IPS-11a (cell line): Measurements from ENCODE around the gene CDCP1.
"Not testable (repeated sequence)": the region's sequence is repeated elsewhere in the genome, so short reads cannot be mapped to it uniquely, and the experiment has no call there.

ENCODE experiments used
- H3K4me3 ChIP-seq: one replicate; pipeline ENCODE4 v1.5.1; 2013; ENCODE audit warnings: low read depth, low read length, control low read depth

The CDCP1 gene

GRCh38 chr3:45060165-45060892, 85.8 kb downstream of the CDCP1 start:
- H3K4me3 ChIP-seq: no peak overlapping the region

GRCh38 chr3:45059132-45059531, 87.0 kb downstream of the CDCP1 start:
- H3K4me3 ChIP-seq: no peak overlapping the region

- no peak overlapping the region for H3K4me3 ChIP-seq
These were observed 88.6 kb downstream of the CDCP1 start for GRCh38 chr3:45057557-45057956.

GRCh38 chr3:45056608-45057301, 89.4 kb downstream of the CDCP1 start:
- no peak overlapping the region for H3K4me3 ChIP-seq

DNA sequence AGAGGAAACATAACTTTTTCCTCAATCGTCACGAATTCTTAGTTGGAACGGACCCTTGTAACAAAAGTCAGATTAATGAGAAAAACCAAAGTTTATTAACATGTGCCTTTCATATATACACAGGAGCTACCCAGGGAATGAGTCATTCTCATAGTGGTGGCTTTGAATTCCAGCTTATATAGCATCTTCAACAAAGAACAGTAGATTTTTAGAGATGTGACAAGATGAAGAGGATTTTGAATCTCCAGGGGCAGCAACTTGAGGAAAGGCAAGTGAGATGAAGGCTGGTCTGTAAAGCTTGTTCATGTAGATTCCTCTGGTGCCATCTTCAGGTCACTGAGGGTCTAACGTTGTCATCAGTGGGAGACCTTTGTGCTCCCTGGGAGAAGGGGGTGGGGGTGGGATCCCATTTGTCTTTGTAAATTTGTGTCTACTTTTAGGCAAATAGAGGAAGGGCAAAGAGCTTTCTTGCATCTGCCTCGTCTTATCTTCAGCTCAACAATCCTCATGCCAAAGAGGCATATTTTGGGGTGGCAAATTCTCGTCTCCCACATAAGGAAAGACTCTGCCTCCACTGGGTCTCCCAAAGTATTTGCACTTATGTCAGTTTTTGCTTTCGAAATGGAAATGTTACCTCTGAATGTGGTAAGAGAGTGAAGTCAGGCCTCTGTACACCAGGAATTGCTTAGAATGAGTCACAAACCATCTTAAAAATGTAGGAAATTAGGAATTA, 90.6 kb downstream of the CDCP1 start:
- H3K4me3 ChIP-seq: no peak overlapping the region

DNA sequence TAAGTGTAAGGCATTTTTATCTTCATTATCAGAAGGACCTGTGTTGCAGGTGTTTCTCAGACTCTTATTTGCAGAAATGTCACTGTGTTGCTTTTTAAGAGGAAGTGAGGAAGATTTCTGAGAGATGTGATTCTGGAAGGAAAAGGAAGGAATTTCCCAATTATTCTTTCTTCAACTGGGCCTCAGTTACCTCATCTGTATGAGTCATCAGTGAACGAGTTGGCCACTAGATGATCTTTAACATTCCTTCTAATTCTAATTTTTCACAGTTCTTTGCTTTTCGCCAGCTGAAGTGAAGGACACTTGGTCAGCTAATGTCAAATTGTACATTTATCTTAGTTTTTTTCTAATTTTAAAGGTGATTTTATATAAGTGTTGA, 91.2 kb downstream of the CDCP1 start:
- no peak overlapping the region for H3K4me3 ChIP-seq

DNA sequence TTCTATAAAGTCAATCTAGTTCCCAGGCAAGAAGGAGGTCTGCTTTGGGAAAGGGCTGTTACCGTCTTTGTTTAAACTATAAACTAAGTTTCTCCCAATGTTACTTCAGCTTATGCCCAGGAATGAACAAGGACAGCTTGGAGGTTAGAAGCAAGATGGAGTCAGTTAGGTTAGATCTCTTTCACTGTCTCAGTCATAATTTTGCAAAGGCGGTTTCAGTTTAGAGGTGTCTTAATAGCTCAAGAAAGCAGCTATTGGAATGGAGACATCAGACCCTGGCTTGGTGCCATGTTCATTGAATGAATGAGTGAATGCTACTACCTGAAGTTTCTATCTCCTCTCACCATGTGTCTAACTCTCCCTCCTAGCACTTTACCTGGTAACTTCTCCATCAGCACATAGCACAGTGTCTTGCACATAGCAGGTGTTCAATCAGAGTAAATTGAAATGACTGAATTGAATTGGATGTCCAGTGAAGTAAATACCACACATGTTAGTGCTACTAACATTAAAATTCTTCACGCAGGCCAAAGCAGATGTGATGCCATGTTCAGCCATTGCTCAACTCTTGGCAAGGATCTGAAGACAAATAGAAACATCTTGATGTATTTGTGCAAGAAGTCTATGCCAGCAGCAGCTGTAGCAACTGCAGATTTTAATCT, 91.9 kb downstream of the CDCP1 start:
- no peak overlapping the region for H3K4me3 ChIP-seq

DNA sequence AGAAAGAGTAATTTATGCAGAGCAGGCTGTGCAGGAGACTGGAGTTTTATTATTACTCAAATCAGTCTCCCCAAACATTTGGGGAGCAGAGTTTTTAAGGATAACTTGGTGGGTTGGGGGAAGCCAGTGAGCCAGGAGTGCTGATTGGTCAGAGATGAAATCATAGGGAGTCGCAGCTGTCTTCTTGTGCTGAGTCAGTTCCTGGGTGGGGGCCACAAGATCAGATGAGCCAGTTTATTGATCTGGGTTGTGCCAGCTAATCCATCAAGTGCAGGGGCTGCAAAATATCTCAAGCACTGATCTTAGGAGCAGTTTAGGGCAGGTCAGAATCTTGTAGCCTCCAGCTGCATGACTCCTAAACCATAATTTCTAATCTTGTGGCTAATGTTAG, 92.4 kb downstream of the CDCP1 start:
- H3K4me3 ChIP-seq: not testable (repeated sequence)

GRCh38 chr3:45051685-45052084, 94.5 kb downstream of the CDCP1 start:
- H3K4me3 ChIP-seq: no peak overlapping the region

DNA sequence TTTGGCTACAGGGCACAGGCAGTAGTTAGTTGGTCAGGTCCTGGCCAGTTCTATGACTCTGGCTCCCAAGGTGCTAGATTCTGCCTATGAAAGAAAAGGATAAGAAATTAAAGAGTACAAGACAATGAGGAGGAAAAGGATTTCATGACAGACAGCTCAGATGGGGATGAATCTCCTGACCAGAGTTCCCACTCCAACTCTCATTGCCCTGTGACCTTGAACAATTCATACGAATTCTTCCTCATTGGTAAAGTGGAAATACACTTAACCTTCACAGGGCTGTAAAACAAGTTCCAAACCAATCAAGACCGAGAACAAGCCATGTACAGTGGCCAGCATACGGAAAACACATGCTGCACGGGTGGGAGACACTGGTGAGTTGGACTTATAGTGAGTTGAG, 96.4 kb downstream of the CDCP1 start:
- no peak overlapping the region for H3K4me3 ChIP-seq

GRCh38 chr3:45048244-45048643, 97.9 kb downstream of the CDCP1 start:
- no peak overlapping the region for H3K4me3 ChIP-seq

GRCh38 chr3:45043728-45044299, 102.4 kb downstream of the CDCP1 start:
- no peak overlapping the region for H3K4me3 ChIP-seq

DNA sequence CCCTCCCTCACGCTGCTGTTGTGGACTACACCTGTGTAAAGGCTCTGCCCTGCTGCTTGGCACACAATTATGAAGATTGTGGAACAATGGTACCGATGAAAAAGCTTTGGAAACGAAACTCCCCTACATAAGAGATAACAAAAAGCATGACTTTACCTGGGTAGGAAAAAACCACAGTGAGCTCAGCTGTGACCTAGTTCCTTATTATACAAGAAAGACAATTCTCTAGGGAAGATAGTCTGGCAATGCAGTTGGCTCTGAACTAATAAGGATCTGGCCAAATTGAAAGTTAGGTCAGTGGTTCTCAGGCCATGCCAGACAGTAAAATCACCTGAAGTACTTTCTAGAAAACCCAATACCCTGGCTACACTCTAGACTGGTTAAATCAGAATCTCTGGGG, 104.0 kb downstream of the CDCP1 start:
- H3K4me3 ChIP-seq: no peak overlapping the region

DNA sequence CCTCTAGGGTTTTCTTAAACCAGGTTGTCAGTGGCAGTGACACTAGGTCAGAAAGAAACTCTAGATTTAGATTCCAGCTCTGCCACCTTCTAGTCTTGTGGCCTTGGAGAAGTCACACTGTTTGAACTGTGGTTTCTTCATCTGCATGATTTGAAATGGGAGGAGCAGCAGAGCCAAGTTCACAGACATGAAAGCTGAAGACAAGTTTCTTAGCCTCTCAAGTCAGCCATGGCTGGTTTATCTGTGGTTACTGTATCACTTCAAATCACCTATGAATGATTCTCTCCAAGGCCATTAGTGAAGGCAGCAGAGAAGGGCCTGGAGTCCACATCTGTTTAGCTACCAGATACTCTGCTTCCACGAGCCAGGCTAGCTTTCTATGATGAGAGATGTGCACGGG, 104.5 kb downstream of the CDCP1 start:
- no peak overlapping the region for H3K4me3 ChIP-seq

GRCh38 chr3:45037720-45038455, 108.3 kb downstream of the CDCP1 start:
- no peak overlapping the region for H3K4me3 ChIP-seq

DNA sequence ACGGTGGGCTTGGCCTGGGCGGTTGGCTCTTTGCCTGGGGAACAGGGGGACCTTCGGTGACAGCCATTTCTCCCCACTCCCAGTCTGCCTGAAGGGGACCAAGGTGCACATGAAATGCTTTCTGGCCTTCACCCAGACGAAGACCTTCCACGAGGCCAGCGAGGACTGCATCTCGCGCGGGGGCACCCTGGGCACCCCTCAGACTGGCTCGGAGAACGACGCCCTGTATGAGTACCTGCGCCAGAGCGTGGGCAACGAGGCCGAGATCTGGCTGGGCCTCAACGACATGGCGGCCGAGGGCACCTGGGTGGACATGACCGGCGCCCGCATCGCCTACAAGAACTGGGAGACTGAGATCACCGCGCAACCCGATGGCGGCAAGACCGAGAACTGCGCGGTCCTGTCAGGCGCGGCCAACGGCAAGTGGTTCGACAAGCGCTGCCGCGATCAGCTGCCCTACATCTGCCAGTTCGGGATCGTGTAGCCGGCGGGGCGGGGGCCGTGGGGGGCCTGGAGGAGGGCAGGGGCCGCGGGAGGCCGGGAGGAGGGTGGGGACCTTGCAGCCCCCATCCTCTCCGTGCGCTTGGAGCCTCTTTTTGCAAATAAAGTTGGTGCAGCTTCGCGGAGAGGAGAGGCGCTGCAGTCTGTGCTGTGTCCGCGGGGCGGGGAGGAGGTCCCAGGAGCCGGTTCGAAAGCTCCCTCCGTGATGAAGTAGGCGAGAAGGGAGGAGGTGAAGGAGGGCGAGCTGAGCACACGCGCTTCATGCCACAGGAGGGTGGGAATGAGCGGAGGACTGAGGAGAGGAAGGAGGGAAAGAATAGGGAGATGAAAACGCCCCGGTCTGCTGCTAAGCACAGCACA, 110.5 kb downstream of the CDCP1 start:
- H3K4me3 ChIP-seq: no peak overlapping the region

DNA sequence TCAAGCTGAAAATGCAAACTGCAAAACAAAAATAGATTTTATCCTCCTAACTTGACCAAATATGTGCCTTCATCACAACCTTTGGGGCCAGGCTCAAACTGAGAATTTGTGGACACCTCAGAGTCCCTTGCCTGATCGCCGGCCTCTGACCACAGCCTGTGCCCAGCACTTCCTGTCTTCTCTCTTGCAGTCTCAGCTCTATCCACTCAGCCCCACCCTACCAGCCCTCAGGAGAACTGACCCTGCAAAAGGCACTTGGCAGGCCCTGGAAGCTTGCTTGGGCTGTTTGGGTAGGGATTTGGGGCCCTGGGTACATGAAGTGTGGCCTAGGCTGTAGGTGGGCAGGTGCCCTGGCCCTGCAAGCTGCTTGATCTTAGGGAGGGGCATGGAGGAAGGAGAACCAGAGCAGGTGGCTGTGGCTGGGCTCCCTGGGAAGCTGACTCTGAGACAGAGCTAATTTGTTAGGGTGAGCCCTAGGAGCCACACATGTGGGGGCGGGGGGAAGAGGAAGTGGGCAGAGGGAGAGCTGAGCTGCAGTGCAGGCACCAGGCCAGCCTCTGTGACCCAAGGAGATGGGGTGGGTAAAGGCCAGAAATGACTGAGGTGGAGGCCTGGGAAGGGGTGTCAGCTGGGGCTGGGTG, 111.4 kb downstream of the CDCP1 start:
- H3K4me3 ChIP-seq: no peak overlapping the region

GRCh38 chr3:45033791-45034190, 112.4 kb downstream of the CDCP1 start:
- no peak overlapping the region for H3K4me3 ChIP-seq
